GM21528 (cell line): Measurements from ENCODE around the gene SCIN.

Experiments used
- ATAC-seq: cut with Tn5 transposase; IDR thresholded peaks from one replicate; pipeline ENCODE4 v1.9.1; 2021; ENCODE audit warnings: mild to moderate bottlenecking, moderate library complexity; ENCODE audit not compliant: unreplicated experiment, low FRiP score

SCIN gene

GRCh38 chr7:12609561-12609960 is 39.0 kb downstream of the SCIN start:
- no peak for ATAC-seq

- no peak for ATAC-seq
Observed at GRCh38 chr7:12610899-12611298, 40.4 kb downstream of the SCIN start.

- ATAC-seq: no peak
Observed at GRCh38 chr7:12612622-12613021, 42.1 kb downstream of the SCIN start.

- no peak for ATAC-seq
Observed at GRCh38 chr7:12619461-12620069, 49.0 kb downstream of the SCIN start.

GRCh38 chr7:12620371-12620770 is 49.9 kb downstream of the SCIN start:
- no peak for ATAC-seq

GRCh38 chr7:12623223-12623622 is 52.7 kb downstream of the SCIN start:
- ATAC-seq: no peak

- peak; percentile 67 for ATAC-seq
Observed at GRCh38 chr7:12623885-12624498, 53.5 kb downstream of the SCIN start.

GRCh38 chr7:12625836-12626235 is 55.3 kb downstream of the SCIN start:
- ATAC-seq: no peak

- ATAC-seq: no peak
Observed at GRCh38 chr7:12629816-12630512, 59.4 kb downstream of the SCIN start.

- ATAC-seq: no peak
Observed at GRCh38 chr7:12630513-12630819, 59.9 kb downstream of the SCIN start.

- ATAC-seq: no peak
Observed at GRCh38 chr7:12633582-12633981, 63.1 kb downstream of the SCIN start.

- peak; percentile 66 for ATAC-seq
Observed at GRCh38 chr7:12635830-12636229, 65.3 kb downstream of the SCIN start.

GRCh38 chr7:12637328-12637727 is 66.8 kb downstream of the SCIN start:
- no peak for ATAC-seq

- peak; percentile 75 for ATAC-seq
Observed at GRCh38 chr7:12637819-12638592, 67.5 kb downstream of the SCIN start.

- peak; percentile 55 for ATAC-seq
Observed at GRCh38 chr7:12638851-12639456, 68.4 kb downstream of the SCIN start.

GRCh38 chr7:12640299-12641096 is 70.0 kb downstream of the SCIN start:
- ATAC-seq: no peak

GRCh38 chr7:12641196-12641595 is 70.7 kb downstream of the SCIN start:
- ATAC-seq: no peak

- ATAC-seq: no peak
Observed at GRCh38 chr7:12642508-12642907, 72.0 kb downstream of the SCIN start.

- no peak for ATAC-seq
Observed at GRCh38 chr7:12643001-12643643, 72.6 kb downstream of the SCIN start.

GRCh38 chr7:12643644-12644043 is 73.1 kb downstream of the SCIN start:
- ATAC-seq: no peak
